HepG2 (cell line): ENCODE results near the gene SHLD1. TPM values are rescaled to one million over a fixed set of nuclear protein-coding genes. Genes with fewer than 3 reads are reported as not detected.
A peak's percentile ranks its signal among the peaks of the same experiment; 100 is the strongest.

Experiments
- EHMT2 ChIP-seq: fragments of 200-600 bp; sonication (generic); IDR thresholded peaks from 2 replicates; pipeline ENCODE4 v1.7.0; 2017; ENCODE audit warnings: antibody characterized with exemption, low read depth, low read length, borderline replicate concordance
- GABPB1 ChIP-seq: IDR thresholded peaks from 2 replicates; pipeline ENCODE4 v1.6.1; 2016; ENCODE audit warnings: mild to moderate bottlenecking, missing genetic modification reagents, moderate library complexity, missing compliant biosample characterization
- HCFC1 ChIP-seq: fragments of 150-350 bp; IDR thresholded peaks from 2 replicates; pipeline ENCODE4 v1.6.1; 2014; ENCODE audit warnings: low read depth, low read length
- HES4 ChIP-seq: sonication (generic); formaldehyde crosslinking; IDR thresholded peaks from 2 replicates; pipeline ENCODE4 v1.9.0; 2021; ENCODE audit warnings: mild to moderate bottlenecking, missing genetic modification reagents, borderline replicate concordance
- NCOA1 ChIP-seq: sonication (generic); formaldehyde crosslinking; IDR thresholded peaks from 2 replicates; pipeline ENCODE4 v1.9.0; 2021; ENCODE audit warnings: missing genetic modification reagents
- POLR2A ChIP-seq, 2 experiments: IDR thresholded peaks; 2 replicates each; pipeline ENCODE4 v1.6.1; 2011; ENCODE audit warnings: low read depth in 2 of 2, low read length in 2 of 2, mild to moderate bottlenecking in 1 of 2, moderate library complexity in 1 of 2; ENCODE audit not compliant: insufficient read depth in 1 of 2
- PRDM15 ChIP-seq: sonication (generic); formaldehyde crosslinking; IDR thresholded peaks from 2 replicates; pipeline ENCODE4 v1.4.0; 2020; ENCODE audit warnings: missing genetic modification reagents
- RORA ChIP-seq: sonication (generic); formaldehyde crosslinking; IDR thresholded peaks from 2 replicates; pipeline ENCODE4 v1.5.0; 2020; ENCODE audit warnings: mild to moderate bottlenecking, missing genetic modification reagents, moderate library complexity
- TARDBP ChIP-seq: sonication (generic); formaldehyde crosslinking; IDR thresholded peaks from 2 replicates; pipeline ENCODE4 v1.8.0; 2022; ENCODE audit warnings: mild to moderate bottlenecking, missing genetic modification reagents
- ZBTB8A ChIP-seq: sonication (generic); formaldehyde crosslinking; IDR thresholded peaks from 2 replicates; pipeline ENCODE4 v1.4.0; 2020; ENCODE audit warnings: mild to moderate bottlenecking, low read depth, missing genetic modification reagents, borderline replicate concordance
- ZMYM2 ChIP-seq: sonication (generic); formaldehyde crosslinking; IDR thresholded peaks from 2 replicates; pipeline ENCODE4 v1.8.0; 2022; ENCODE audit warnings: mild to moderate bottlenecking, missing genetic modification reagents
- ZNF879 ChIP-seq: sonication (generic); formaldehyde crosslinking; IDR thresholded peaks from 2 replicates; pipeline ENCODE4 v1.8.1; 2023; ENCODE audit warnings: missing genetic modification reagents
- polyA plus RNA-seq, 8 experiments: library from polyadenylated mRNA; depleted of rRNA in 3 of 8; stranded (reverse) in 7 of 8; unstranded in 1 of 8; fragments of >200 nt; fragmentation: Illumina TruSeq in 4 of 8; extraction: Trizol in 4 of 8; gene quantifications; 2 replicates each; pipeline versions ENCODE4 v1.2.1 to v1.2.3, GENCODE V29; 2011 to 2016; ENCODE audit warnings: low read depth in 4 of 8, missing spikeins in 1 of 8, mixed read lengths in 1 of 8; ENCODE audit not compliant: insufficient read depth in 1 of 8
- total RNA-seq, 5 experiments: library from RNA; depleted of rRNA; stranded (reverse); fragments of >200 nt; fragmentation: Illumina TruSeq; extraction: Trizol; gene quantifications; 2 replicates each; pipeline ENCODE4 v1.2.3, GENCODE V29; 2016; ENCODE audit warnings: low read depth in 1 of 5
- TF ChIP-seq, protein P1 (sequence below): sonication (generic); formaldehyde crosslinking; IDR thresholded peaks from 2 replicates; pipeline ENCODE4 v1.5.1; 2020; ENCODE audit warnings: missing genetic modification reagents, mild to moderate bottlenecking, borderline replicate concordance
- TF ChIP-seq, protein P2 (sequence below): sonication (generic); formaldehyde crosslinking; IDR thresholded peaks from 2 replicates; pipeline ENCODE4 v1.4.0; 2020; ENCODE audit warnings: missing genetic modification reagents, mild to moderate bottlenecking, borderline replicate concordance
- TF ChIP-seq, protein P3 (sequence below): sonication (generic); formaldehyde crosslinking; IDR thresholded peaks from 2 replicates; pipeline ENCODE4 v1.8.0; 2022; ENCODE audit warnings: mild to moderate bottlenecking, missing genetic modification reagents; ENCODE audit not compliant: insufficient replicate concordance
- TF ChIP-seq, protein P4 (sequence below): sonication (generic); formaldehyde crosslinking; conservative IDR thresholded peaks from 2 replicates; pipeline ENCODE4 v1.4.0; 2020; ENCODE audit warnings: missing genetic modification reagents

Gene SHLD1
- total and polyA plus RNA-seq, 2 of the 13 experiments (the other 11 are each of a cell fraction or from before 2014, with no cell fraction given), result 8.9 to 10.0 TPM

DNA sequence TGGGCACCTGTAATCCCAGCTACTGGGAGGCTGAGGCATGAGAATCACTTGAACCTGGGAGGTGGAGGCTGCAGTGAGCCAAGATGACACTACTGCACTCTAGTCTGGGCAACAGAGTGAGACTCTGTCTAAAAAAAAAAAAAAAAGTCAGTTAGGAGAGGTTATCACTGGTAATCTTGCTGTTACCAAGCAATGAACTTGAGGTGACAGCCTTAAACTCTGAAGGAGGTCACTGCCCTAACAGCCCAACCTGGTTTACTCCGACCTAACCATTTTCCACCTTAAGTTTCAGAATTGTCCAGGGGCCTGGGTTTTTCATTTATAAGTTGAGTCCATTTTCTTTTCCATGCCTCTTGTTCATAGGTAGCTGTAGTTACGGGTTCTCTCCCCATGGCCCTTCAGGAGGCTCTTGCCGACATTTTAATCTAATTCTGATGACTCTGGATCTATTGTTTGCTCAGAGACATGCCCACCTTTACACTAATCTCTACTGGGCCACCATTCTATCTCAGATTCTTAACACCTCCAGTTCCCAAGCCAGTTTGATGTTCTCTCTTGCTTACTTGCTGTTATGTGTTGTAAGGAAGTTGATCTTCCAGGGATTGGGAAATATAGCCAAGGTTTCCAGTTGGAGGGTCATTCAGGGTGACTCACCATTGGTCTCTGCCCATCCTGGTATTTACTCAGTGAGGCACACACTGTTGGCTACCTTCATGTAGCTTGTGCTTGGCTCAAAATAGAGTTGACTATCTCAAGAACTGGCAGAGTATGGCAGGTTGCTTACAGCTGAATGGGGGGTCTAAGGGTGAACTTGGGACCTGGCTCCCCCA lies 29.1 kb downstream of the SHLD1 start (continued):
- no peak for TF ChIP-seq ZNF879 (CRISPR knock-in tag)
- peak; percentile 43; the same call in 1 of the 2 replicates for TF ChIP-seq GABPB1 (CRISPR knock-in tag)
- TF ChIP-seq TARDBP (CRISPR knock-in tag), result peak; percentile 94
- TF ChIP-seq HCFC1, result no peak
- no peak for TF ChIP-seq NCOA1
- TF ChIP-seq POLR2A (IDR thresholded peaks at IDR 0.05; ENCODE audit: insufficient read depth in 1 of 2, low read depth in 2 of 2, low read length in 2 of 2), result no peak
- no peak for TF ChIP-seq RORA (CRISPR knock-in tag)
- no peak for TF ChIP-seq PRDM15 (CRISPR knock-in tag)
- peak; percentile 75; the same call in 1 of the 2 replicates for TF ChIP-seq EHMT2
- TF ChIP-seq, protein P1, sequence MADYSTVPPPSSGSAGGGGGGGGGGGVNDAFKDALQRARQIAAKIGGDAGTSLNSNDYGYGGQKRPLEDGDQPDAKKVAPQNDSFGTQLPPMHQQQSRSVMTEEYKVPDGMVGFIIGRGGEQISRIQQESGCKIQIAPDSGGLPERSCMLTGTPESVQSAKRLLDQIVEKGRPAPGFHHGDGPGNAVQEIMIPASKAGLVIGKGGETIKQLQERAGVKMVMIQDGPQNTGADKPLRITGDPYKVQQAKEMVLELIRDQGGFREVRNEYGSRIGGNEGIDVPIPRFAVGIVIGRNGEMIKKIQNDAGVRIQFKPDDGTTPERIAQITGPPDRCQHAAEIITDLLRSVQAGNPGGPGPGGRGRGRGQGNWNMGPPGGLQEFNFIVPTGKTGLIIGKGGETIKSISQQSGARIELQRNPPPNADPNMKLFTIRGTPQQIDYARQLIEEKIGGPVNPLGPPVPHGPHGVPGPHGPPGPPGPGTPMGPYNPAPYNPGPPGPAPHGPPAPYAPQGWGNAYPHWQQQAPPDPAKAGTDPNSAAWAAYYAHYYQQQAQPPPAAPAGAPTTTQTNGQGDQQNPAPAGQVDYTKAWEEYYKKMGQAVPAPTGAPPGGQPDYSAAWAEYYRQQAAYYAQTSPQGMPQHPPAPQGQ (CRISPR knock-in tag), result no peak
- no peak for TF ChIP-seq ZBTB8A (CRISPR knock-in tag)
- TF ChIP-seq, protein P2, sequence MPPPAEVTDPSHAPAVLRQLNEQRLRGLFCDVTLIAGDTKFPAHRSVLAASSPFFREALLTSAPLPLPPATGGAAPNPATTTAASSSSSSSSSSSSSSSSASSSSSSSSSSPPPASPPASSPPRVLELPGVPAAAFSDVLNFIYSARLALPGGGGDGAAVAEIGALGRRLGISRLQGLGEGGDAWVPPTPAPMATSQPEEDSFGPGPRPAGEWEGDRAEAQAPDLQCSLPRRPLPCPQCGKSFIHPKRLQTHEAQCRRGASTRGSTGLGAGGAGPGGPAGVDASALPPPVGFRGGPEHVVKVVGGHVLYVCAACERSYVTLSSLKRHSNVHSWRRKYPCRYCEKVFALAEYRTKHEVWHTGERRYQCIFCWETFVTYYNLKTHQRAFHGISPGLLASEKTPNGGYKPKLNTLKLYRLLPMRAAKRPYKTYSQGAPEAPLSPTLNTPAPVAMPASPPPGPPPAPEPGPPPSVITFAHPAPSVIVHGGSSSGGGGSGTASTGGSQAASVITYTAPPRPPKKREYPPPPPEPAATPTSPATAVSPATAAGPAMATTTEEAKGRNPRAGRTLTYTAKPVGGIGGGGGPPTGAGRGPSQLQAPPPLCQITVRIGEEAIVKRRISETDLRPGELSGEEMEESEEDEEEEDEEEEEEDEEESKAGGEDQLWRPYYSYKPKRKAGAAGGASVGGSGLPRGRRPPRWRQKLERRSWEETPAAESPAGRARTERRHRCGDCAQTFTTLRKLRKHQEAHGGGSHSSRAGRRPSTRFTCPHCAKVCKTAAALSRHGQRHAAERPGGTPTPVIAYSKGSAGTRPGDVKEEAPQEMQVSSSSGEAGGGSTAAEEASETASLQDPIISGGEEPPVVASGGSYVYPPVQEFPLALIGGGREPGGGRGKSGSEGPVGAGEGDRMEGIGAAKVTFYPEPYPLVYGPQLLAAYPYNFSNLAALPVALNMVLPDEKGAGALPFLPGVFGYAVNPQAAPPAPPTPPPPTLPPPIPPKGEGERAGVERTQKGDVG (CRISPR knock-in tag), result no peak
- TF ChIP-seq, protein P3, sequence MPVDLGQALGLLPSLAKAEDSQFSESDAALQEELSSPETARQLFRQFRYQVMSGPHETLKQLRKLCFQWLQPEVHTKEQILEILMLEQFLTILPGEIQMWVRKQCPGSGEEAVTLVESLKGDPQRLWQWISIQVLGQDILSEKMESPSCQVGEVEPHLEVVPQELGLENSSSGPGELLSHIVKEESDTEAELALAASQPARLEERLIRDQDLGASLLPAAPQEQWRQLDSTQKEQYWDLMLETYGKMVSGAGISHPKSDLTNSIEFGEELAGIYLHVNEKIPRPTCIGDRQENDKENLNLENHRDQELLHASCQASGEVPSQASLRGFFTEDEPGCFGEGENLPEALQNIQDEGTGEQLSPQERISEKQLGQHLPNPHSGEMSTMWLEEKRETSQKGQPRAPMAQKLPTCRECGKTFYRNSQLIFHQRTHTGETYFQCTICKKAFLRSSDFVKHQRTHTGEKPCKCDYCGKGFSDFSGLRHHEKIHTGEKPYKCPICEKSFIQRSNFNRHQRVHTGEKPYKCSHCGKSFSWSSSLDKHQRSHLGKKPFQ (CRISPR knock-in tag), result no peak
- TF ChIP-seq HES4, result no peak
- TF ChIP-seq ZMYM2 (CRISPR knock-in tag), result peak; percentile 99
- TF ChIP-seq, protein P4, sequence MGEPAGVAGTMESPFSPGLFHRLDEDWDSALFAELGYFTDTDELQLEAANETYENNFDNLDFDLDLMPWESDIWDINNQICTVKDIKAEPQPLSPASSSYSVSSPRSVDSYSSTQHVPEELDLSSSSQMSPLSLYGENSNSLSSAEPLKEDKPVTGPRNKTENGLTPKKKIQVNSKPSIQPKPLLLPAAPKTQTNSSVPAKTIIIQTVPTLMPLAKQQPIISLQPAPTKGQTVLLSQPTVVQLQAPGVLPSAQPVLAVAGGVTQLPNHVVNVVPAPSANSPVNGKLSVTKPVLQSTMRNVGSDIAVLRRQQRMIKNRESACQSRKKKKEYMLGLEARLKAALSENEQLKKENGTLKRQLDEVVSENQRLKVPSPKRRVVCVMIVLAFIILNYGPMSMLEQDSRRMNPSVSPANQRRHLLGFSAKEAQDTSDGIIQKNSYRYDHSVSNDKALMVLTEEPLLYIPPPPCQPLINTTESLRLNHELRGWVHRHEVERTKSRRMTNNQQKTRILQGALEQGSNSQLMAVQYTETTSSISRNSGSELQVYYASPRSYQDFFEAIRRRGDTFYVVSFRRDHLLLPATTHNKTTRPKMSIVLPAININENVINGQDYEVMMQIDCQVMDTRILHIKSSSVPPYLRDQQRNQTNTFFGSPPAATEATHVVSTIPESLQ, result no peak
